Right lobe of liver (tissue), 4 donors: ENCODE measurements around the gene ZER1.

Source experiments
- POLR2A ChIP-seq: fragments of 450-650 bp; IDR thresholded peaks from one replicate; pipeline ENCODE4 v1.6.1; 2017; ENCODE audit warnings: antibody characterized with exemption, mild to moderate bottlenecking
- TF ChIP-seq, protein P1 (sequence below), 4 donors: fragments of 200-600 bp in 3 of 4; fragments of 450-650 bp in 1 of 4; IDR thresholded peaks; one replicate each; pipeline versions ENCODE4 v1.5.1 to v1.8.0; 2016 to 2022; ENCODE audit warnings: antibody characterized with exemption in 4 of 4, mild to moderate bottlenecking in 2 of 4
- donor health status: DM: no; HTN: no; CAD: no.
- donor health status: DM: no; HTN: no; CAD: no.
- donor health status: DM: no; HTN: yes; CAD: no.

DNA sequence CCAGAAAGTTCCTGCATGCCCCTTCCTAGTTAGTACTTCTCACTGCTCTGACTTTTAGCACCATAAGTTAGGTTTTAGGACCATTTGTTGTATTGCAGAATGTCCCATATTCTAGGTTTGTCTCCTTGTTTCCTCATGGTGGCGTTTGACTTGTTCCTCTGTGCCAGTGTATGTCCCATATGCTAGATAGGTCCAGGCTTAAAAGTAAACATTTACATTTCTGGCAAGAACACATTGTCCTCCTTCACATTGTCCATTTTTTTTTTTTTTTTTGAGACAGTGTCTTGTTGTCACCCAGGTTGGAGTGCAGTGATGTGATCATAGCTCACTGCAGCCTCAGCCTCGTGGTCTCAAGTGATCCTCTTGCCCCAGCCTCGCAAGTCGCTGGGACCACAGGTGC lies 30.8 kb upstream of the ZER1 start:
- no peak for TF ChIP-seq POLR2A
- TF ChIP-seq, protein P1, sequence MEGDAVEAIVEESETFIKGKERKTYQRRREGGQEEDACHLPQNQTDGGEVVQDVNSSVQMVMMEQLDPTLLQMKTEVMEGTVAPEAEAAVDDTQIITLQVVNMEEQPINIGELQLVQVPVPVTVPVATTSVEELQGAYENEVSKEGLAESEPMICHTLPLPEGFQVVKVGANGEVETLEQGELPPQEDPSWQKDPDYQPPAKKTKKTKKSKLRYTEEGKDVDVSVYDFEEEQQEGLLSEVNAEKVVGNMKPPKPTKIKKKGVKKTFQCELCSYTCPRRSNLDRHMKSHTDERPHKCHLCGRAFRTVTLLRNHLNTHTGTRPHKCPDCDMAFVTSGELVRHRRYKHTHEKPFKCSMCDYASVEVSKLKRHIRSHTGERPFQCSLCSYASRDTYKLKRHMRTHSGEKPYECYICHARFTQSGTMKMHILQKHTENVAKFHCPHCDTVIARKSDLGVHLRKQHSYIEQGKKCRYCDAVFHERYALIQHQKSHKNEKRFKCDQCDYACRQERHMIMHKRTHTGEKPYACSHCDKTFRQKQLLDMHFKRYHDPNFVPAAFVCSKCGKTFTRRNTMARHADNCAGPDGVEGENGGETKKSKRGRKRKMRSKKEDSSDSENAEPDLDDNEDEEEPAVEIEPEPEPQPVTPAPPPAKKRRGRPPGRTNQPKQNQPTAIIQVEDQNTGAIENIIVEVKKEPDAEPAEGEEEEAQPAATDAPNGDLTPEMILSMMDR (IDR thresholded peaks at IDR 0.05) = no peak
